Natural killer cell treated with Interleukin-12 subunit alpha and Interleukin-12 subunit beta and Interleukin-15 and Interleukin-18, amount 100 ng/mL, for 72 hours (primary cell): ENCODE results near the gene POU2AF3. TPM values are rescaled to one million over a fixed set of nuclear protein-coding genes. Genes with fewer than 3 reads are reported as not detected.

Experiments used
- ATAC-seq, 2 donors: fragments of 150-1000 bp; cut with Tn5 transposase in 1 of 2; sonication (Bioruptor Pico), chemical (Tn5 transposase) in 1 of 2; 2 replicates each; pipeline ENCODE4 v1.10.0; 2021
- DNase-seq: peaks from one replicate; pipeline ENCODE4 v3.0.0; 2022; ENCODE audit warnings: low spot score
- H3K27ac Mint-ChIP-seq, 2 donors: 1 replicate in 1 of 2; 2 replicates in 1 of 2; pipeline ENCODE4 v1.8.0; 2022; ENCODE audit warnings: mixed read lengths in 2 of 2, mild to moderate bottlenecking in 1 of 2, moderate library complexity in 1 of 2
- H3K27me3 Mint-ChIP-seq, 2 donors: 1 replicate in 1 of 2; 2 replicates in 1 of 2; pipeline ENCODE4 v1.8.0; 2022; ENCODE audit warnings: mixed read lengths in 2 of 2
- H3K36me3 Mint-ChIP-seq: one replicate; pipeline ENCODE4 v1.8.0; 2022; ENCODE audit warnings: mixed read lengths
- H3K4me1 Mint-ChIP-seq, 2 donors: 1 replicate in 1 of 2; 2 replicates in 1 of 2; pipeline ENCODE4 v1.8.0; 2022; ENCODE audit warnings: low read depth in 2 of 2, mixed read lengths in 2 of 2, mild to moderate bottlenecking in 1 of 2
- H3K4me3 Mint-ChIP-seq: one replicate; pipeline ENCODE4 v1.8.0; 2022; ENCODE audit warnings: mixed read lengths
- H3K9me3 Mint-ChIP-seq: 2 replicates; pipeline ENCODE4 v1.8.0; 2022; ENCODE audit warnings: mixed read lengths
- total RNA-seq, 2 donors: library from RNA; stranded (reverse); gene quantifications; one replicate each; pipeline ENCODE4 v1.2.3, GENCODE V29; 2022

Gene POU2AF3
- total RNA-seq, 2 donors from 2014 or later, result not detected

DNA sequence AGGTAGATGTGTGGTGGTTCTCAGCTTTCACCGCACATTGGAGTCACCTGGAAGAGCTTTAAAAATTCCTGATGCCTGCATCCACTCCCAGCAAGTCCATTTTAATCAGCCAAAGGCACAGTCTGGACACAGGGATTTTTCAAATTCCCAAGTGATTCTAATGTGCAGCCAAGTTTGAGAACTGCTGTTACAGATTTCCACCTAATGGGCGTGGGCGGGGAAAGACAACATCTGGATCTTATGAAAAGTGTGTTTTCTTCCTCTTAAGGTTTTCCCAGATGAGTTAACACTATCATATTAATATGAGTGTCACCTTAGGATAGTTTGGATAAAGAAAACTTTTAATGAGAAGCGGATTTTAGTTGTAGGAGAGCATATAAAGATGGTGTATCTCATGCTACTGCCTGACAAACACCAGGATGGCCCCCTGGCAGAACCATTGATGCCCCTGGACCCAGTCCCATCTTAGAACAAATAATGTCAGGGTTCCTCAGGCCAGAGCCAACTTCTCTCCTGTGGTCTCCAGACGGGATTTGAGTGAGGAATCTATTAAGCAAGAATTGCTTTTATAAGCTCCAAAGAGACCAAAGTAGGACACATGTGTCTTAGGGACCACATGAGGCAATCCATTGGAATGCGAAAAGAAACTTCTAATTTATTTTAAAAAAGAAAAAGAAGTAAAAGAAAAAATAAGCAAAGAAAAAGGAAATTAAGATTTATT, 48.8 kb downstream of the POU2AF3 start:
- no peaks in the 10 kb centered on the region for H3K4me1 Mint-ChIP-seq
- H3K27ac Mint-ChIP-seq, result no peak overlapping the region
- no peak for ATAC-seq
- DNase-seq, result no peak
- peaks cover 17 to 22% of the 10 kb centered on the region in 2 donors for H3K27me3 Mint-ChIP-seq
- H3K36me3 Mint-ChIP-seq, result no peaks in the 10 kb centered on the region
- H3K9me3 Mint-ChIP-seq, result no peaks in the 10 kb centered on the region
- H3K4me3 Mint-ChIP-seq, result no peak overlapping the region

DNA sequence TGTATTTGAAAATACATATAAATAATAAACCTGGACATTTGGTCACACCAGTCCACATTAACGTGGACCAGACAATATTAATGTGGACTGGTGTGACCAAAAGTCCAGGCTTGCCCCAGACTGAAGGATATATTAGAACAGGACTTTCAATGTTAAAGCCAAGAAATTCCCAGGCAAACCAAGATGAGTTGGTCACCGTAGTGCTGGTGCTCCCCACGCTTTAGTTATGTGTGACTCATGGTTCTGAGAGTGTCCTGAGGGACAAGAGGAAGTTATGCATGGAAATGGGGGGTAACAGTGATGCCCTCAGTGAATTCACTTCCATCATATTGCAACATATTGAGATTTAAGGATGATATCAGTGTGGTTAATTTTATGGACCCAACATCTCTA, 49.4 kb downstream of the POU2AF3 start:
- H3K4me1 Mint-ChIP-seq, result no peaks in the 10 kb centered on the region
- no peaks in the 10 kb centered on the region for H3K9me3 Mint-ChIP-seq
- H3K27me3 Mint-ChIP-seq, result peaks cover 17 to 26% of the 10 kb centered on the region in 2 donors
- DNase-seq (no peak), ATAC-seq (no peak)
- H3K36me3 Mint-ChIP-seq, result no peaks in the 10 kb centered on the region
- no peak overlapping the region for H3K27ac Mint-ChIP-seq
- no peak overlapping the region for H3K4me3 Mint-ChIP-seq

DNA sequence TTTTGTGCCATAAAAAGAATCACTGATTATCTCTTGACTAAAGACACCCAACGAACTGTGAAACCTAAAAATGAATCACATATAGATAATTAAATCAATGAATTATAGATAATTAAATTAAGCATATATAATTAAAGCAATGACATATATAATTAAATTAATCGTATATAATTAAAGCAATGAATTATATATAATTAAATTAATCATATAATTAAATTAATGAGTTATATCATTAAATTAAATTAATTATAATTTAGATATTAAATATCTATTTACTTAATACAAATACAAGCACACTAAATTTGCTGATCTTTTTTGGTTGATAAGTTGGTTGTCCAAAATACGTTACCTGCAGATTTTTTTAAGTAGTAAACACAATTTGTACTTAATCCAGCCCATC, 49.8 kb downstream of the POU2AF3 start:
- H3K4me1 Mint-ChIP-seq, result no peaks in the 10 kb centered on the region

DNA sequence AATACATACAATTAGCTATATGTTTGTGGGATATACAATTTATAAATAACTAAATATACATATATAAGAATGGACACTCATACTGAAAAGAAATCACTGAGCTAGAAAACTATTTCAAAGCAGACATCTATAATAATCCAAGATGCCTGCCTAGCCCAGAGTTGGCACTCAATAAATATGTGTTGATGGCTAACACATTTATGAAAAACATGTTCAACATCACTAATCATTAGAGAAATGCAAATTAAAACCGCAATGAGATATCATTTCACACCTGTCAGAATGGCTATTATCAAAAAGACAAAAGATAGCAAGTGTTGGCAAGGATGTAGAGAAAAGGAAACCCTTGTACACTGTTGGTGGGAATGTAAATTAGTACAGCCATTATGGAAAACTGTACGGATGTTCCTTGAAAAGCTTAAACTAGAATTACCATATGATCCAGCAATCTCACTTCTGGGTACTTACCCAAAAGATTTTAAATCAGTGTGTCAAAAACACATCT, 50.9 kb downstream of the POU2AF3 start:
- no peak overlapping the region for H3K4me3 Mint-ChIP-seq
- DNase-seq, result no peak
- no peaks in the 10 kb centered on the region for H3K36me3 Mint-ChIP-seq
- no peaks in the 10 kb centered on the region for H3K4me1 Mint-ChIP-seq
- H3K27me3 Mint-ChIP-seq, result peaks cover 17 to 35% of the 10 kb centered on the region in 2 donors
- no peak for ATAC-seq
- H3K27ac Mint-ChIP-seq, result no peak overlapping the region
- H3K9me3 Mint-ChIP-seq, result no peaks in the 10 kb centered on the region

More for the DNA sequence above, 49.8 kb downstream of the POU2AF3 start:
- DNase-seq (no peak), ATAC-seq (no peak)
- Mint-ChIP-seq H3K9me3 (no peaks in the 10 kb centered on the region), H3K27ac (no peak overlapping the region), H3K27me3 (peaks cover 17 to 30% of the 10 kb centered on the region in 2 donors), H3K36me3 (no peaks in the 10 kb centered on the region), H3K4me3 (no peak overlapping the region)

DNA sequence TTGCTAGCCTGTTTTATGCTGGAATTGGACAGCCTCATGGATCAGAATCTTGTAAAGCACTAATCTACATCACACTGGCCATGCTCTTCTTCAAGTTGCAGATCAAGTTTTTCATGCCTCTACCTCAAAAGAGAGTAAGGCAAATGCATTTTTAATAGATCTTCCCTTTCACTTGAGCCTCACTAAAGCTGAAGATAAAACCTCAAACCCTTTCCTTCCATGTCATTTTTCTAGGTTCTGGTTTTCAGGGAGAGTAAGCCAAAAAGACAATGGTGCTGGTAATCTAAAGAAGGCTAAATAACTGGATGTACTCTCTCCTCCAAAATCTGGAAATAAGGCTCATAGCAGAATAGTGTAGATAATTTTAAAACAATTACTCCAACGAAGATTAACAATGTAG, 52.5 kb downstream of the POU2AF3 start:
- Mint-ChIP-seq H3K4me3 (no peak overlapping the region), H3K36me3 (no peaks in the 10 kb centered on the region), H3K27me3 (peaks cover 15 to 35% of the 10 kb centered on the region in 2 donors), H3K27ac (no peak overlapping the region), H3K4me1 (no peaks in the 10 kb centered on the region), H3K9me3 (no peaks in the 10 kb centered on the region)
- DNase-seq (no peak), ATAC-seq (no peak)

DNA sequence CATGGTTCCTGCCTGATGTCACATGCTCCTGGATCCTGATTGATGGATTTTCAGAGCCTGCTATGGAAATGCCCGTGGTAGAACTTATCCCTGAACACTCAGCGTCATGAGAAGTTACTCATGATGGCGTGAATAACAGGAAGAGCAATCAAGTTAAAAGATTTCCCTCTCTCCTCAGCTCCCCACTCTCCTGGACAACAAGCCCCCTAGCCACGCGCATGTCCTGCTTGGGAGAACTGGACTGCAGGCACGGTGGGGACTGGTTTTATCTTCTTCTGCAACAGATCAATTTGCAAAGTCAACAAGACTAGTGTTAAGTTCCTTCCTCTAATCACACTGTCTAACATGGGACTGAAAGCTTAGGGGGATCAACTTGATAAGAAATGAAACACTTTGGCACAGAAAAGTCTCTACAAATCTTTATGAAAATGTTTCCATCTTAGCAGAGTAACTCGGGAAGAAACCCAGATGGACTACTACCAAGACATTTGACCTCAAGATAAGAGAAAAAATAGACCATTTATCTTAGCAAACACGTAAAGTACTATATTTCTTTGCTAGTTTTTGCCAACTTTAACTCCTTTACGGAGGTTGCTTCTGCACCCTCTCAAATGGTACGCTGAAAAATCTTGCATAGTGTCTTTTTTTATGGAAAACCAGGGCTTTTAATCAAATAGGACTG, 53.2 kb downstream of the POU2AF3 start:
- H3K4me3 Mint-ChIP-seq, result no peak overlapping the region
- H3K27ac Mint-ChIP-seq, result no peak overlapping the region

DNA sequence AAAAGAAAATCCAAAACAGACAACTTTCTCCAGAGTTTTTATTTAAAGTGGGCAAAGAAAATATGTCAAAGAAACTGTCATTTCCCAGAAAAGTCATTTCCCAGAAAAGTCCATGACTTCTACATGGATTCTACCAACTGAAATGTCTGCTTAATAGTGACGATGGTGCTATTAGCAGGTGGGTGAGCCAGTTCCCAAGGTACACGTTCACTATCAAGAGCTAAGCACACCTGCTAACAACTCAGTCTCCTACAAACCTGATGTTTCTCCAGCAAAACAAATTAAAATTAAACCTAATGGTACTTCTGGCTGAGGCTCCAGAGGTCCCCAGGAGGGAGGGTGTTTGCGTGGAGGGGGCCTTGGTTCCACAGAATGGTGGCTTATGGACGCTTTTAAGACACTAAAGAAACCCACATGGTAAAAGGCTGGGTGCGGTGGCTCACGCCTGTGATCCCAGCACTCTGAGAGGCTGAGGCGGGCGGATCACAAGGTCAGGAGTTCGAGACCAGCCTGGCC, 53.9 kb downstream of the POU2AF3 start:
- no peak for ATAC-seq

More for the DNA sequence above, 53.2 kb downstream of the POU2AF3 start:
- Mint-ChIP-seq H3K4me1 (no peaks in the 10 kb centered on the region), H3K27me3 (peaks cover 15 to 30% of the 10 kb centered on the region in 2 donors), H3K9me3 (no peaks in the 10 kb centered on the region), H3K36me3 (no peaks in the 10 kb centered on the region)
- ATAC-seq, result no peak
- no peak for DNase-seq

DNA sequence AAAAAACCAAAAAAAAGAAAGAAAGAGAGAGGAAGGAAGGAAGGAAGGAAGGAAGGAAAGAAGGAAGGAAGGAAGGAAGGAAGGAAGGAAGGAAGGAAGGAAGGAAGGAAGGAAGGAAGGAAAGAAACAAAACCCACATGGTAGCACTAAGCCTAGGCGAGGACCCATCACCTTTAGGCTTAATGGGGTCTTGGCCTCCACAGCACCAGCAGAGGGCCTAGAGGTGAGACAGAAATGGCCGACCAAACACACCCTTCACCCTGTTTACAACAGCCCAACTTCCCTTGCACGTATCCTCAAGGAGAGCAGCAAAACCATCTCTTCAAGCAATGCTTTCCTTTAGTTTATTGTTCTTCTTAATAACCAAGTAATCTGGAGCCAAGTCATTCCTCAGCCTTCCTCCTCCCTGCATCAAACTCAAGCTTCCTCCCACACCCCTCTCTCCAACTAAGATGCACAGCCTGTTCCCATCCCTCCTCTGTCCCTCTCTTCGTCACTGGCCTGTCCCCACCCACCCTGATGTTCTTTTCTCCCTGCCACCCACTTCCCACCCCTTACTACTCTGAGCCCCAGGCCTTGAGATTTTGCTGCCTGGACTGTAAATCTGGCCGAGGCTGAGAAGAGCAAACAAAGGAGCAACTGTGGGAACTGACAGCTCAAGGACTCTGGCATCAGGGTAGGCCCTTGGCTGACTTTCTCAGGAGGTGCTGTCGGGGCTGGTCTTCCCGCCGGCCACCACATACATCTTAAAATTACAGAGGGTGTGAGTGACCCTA, 54.8 kb downstream of the POU2AF3 start:
- Mint-ChIP-seq H3K4me3 (no peak overlapping the region), H3K36me3 (no peaks in the 10 kb centered on the region), H3K4me1 (no peaks in the 10 kb centered on the region), H3K27me3 (peaks cover 15 to 30% of the 10 kb centered on the region in 2 donors), H3K9me3 (no peaks in the 10 kb centered on the region), H3K27ac (no peak overlapping the region)
- ATAC-seq (no peak), DNase-seq (no peak)

More for the DNA sequence above, 53.9 kb downstream of the POU2AF3 start:
- DNase-seq, result no peak
- Mint-ChIP-seq H3K36me3 (no peaks in the 10 kb centered on the region), H3K27me3 (peaks cover 15 to 30% of the 10 kb centered on the region in 2 donors), H3K4me3 (no peak overlapping the region), H3K4me1 (no peaks in the 10 kb centered on the region), H3K9me3 (no peaks in the 10 kb centered on the region), H3K27ac (no peak overlapping the region)

DNA sequence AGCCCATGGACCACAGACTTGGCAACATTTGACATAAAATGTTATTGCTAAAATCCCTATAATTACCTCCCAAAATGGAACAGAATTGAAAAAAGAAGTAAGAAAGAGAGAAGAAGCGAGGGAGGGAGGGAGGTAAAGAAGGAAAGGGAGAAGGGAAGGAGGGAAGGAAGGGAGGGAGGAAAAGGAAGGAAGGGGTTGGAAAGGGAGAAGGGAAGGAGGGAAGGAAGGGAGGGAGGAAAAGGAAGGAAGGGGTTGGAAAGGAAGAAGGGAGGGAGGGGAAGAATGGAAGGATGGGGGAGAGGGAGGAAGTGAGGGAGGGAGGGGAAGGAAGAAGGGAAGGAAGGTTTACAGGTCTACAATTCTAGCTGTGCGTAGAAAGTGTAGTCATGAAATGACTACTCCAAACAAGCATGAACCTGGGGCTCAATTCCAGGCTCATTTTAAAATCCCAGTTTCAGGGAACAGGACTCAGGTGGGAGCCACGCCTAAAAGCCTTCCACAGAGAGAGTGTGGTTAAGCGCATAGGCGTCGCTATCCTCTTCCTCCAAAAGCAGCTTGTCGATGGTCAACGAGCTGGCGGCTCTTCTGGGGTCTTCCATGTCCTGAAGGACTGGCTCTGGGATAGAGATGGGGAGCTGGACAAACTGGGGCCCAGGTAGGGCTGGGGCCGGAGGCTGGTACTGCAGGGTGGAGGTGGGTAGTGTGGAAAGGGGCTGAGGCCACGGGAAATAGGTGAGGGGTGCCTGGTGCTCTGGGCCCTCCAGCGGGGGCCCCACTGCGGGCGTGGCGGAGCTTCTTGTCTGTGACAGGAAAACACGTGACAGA, 55.6 kb downstream of the POU2AF3 start:
- no peak overlapping the region for H3K4me3 Mint-ChIP-seq
- ATAC-seq (peak in 1 of 2 donors; percentile 37), DNase-seq (no peak)
- no peaks in the 10 kb centered on the region for H3K9me3 Mint-ChIP-seq
- no peaks in the 10 kb centered on the region for H3K4me1 Mint-ChIP-seq
- H3K27me3 Mint-ChIP-seq, result peaks cover 15 to 30% of the 10 kb centered on the region in 2 donors
- no peaks in the 10 kb centered on the region for H3K36me3 Mint-ChIP-seq
- no peak overlapping the region for H3K27ac Mint-ChIP-seq

DNA sequence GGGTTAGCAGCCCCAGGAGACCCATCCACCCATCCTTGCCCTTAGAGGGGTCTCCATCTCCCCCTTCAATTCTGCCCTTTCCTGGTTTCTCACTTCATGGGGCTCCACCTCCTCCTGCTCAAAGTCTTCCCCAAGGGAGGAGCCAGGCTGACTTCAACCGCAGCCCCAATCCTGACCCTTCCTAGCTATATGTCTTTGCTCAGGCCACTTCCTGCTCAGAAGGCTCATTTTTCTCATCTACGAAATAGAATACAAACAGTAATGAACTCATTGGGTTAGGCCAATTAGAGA, 56.2 kb downstream of the POU2AF3 start:
- peaks cover 14 to 25% of the 10 kb centered on the region in 2 donors for H3K27me3 Mint-ChIP-seq
- no peak overlapping the region for H3K27ac Mint-ChIP-seq
- DNase-seq, result no peak
- no peaks in the 10 kb centered on the region for H3K36me3 Mint-ChIP-seq
- peak in 1 of 2 donors; percentile 11 for ATAC-seq
- no peaks in the 10 kb centered on the region for H3K9me3 Mint-ChIP-seq
- no peaks in the 10 kb centered on the region for H3K4me1 Mint-ChIP-seq
- H3K4me3 Mint-ChIP-seq, result no peak overlapping the region

DNA sequence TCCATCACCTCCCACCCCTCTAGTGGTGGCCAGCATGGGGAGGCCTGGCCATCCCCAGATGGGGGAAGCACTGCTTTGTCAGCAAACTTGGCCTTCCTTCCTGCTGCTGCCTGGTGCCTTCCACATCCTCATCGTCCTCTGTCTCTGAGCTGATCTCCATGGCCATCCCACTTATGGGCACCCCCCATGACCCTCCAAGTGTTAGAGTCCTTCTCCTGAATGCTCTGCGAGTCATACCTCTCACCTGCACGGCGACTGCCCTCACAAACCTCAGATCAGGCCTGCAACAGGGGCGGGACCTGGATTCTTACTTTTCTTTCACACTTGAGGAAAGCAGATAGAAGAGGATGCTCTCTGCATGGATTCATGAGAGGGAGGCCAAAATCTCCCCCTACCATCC, 56.8 kb downstream of the POU2AF3 start:
- DNase-seq, result no peak
- H3K27ac Mint-ChIP-seq, result no peak overlapping the region
- no peaks in the 10 kb centered on the region for H3K4me1 Mint-ChIP-seq
- H3K27me3 Mint-ChIP-seq, result peaks cover 11 to 20% of the 10 kb centered on the region in 2 donors
- H3K36me3 Mint-ChIP-seq, result no peaks in the 10 kb centered on the region
- H3K9me3 Mint-ChIP-seq, result no peaks in the 10 kb centered on the region
- ATAC-seq, result peak in 1 of 2 donors; percentile 11
- H3K4me3 Mint-ChIP-seq, result no peak overlapping the region

DNA sequence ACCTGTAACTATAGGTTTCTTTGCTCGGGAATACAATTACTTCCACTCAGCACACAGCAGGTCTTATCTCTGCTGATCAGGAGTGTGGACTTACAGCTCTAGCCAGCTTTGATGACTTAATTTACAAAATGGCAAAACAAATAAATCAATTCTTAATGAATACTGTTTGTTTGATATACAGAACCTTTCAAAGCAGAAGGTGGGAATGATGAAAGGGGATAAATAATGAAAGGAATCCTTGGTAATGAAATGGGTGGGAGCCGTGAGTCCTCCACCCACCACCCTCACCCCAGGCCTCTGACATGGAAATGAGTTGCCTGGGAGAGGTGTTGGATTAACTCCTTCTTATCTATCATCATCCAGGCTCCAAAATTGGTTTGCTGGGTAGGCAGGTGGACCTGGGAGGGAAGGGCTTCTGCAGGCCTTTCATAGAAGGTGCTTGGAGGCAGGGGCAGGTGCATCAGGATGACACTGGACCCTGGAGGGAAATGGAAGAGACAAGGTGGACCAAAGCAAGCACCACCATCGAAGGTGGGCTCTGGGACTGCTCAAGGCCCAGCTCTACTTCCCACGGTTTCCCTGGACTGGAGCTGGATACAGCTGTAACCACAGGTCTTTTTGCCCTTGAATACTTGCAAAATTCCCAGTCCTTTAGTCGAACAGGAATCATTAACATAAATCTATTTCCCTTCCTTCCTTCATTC, 57.8 kb downstream of the POU2AF3 start:
- no peak for DNase-seq
- Mint-ChIP-seq H3K4me1 (no peaks in the 10 kb centered on the region), H3K9me3 (no peaks in the 10 kb centered on the region)

DNA sequence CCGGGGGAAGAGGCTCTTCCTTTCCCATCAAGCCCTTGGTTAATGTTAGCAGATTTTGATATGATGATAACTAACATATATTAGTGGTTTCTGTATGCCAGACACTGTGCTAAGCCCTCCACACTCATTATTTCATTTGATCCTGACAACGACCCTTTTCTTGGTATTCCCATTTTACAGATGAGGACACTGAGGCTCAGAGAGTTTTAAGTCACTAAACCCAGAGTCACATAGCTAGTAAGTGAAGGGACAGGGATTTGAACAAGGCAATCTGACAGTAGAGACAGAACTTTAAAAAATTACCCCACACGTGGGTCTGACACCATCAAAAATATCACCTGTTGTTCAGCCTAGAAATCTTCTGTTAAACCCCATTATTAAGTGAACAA, 58.3 kb downstream of the POU2AF3 start:
- DNase-seq (no peak), ATAC-seq (no peak)
- peaks cover 0 to 15% of the 10 kb centered on the region in 2 donors for H3K27me3 Mint-ChIP-seq
- H3K27ac Mint-ChIP-seq, result no peak overlapping the region
- H3K9me3 Mint-ChIP-seq, result no peaks in the 10 kb centered on the region
- H3K36me3 Mint-ChIP-seq, result no peaks in the 10 kb centered on the region
- no peak overlapping the region for H3K4me3 Mint-ChIP-seq
- no peaks in the 10 kb centered on the region for H3K4me1 Mint-ChIP-seq

More for the DNA sequence above, 57.8 kb downstream of the POU2AF3 start:
- Mint-ChIP-seq H3K27ac (no peak overlapping the region), H3K27me3 (peaks cover 5 to 20% of the 10 kb centered on the region in 2 donors), H3K36me3 (no peaks in the 10 kb centered on the region), H3K4me3 (no peak overlapping the region)
- ATAC-seq, result no peak
